GM18502 (cell line): ENCODE results near the gene LRRIQ3.
"Not testable (repeated sequence)": the region's sequence is repeated elsewhere in the genome, so short reads cannot be mapped to it uniquely, and the experiment has no call there.

ENCODE experiments used
- ATAC-seq: cut with Tn5 transposase; IDR thresholded peaks from one replicate; pipeline ENCODE4 v1.9.1; 2021; ENCODE audit warnings: mild to moderate bottlenecking; ENCODE audit not compliant: unreplicated experiment, poor library complexity

Gene LRRIQ3, protein sequence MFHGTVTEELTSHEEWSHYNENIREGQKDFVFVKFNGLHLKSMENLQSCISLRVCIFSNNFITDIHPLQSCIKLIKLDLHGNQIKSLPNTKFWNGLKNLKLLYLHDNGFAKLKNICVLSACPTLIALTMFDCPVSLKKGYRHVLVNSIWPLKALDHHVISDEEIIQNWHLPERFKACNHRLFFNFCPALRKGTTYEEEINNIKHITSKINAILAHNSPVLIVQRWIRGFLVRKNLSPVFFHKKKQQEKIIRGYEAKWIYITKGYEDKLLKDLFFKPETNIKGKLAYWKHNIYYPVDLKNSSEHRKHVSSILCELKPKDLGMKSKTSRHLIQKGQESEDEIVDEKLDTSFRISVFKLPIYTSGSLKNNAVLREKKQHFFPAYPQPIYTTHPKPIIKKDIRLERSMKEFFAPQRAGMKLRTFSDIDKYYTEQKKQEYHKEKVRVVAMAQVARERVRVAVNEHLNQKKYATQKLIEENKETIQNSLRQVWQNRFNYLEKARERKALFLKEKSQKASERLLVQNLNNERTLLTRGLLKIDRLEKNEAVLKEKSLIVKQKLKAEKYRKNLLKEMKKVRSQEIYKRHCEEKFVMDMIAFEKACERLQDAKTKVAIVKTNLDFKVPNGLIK

DNA sequence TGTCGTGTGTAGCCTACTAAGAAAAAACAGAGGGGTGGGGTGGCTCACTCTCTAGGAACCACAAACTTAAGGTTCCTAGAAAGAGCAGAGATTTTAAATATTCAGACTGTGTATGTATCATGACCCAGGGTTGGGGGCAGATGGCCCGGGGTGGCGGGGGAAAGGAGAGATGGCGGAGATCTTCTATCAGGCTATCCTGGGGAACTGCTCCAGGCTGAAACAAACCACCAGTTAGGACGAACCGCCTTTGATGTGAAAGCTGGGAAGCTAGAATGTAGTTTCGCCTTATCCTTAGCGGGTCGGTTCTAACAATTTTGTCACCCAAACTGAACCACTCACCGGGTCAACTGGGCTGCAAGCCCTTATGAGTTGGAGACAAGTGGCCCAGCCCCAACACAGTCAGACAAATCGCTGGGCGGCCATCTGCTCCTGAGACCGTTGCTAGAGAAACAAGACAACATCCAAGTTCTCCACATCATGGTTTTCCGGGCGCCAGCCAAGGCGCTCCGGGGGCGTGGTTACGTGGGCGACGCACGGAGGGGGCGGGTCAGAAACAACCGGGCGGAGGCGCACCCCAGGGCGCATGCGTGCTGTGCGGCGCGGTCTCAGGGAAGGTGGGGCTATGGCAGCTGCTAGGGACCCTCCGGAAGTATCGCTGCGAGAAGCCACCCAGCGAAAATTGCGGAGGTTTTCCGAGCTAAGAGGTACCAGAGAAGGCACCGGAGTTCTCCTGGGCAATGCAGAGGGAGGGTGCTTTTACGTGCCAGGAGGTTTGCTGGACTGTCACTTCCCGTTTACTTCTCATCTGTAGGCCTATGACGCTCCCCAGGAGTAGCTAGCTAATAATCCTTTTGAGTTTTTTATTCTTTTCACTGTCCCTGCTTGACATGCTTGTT is at the start of gene LRRIQ3, which contains the start of gene FPGT:
Gene LRRIQ3, minus strand, starts transcription at position 520 of the 896 bp plus-strand sequence. CDS start 14,492 bp downstream, outside the sequence.
Gene FPGT, plus strand, starts transcription at position 586 of the 896 bp plus-strand sequence. Its CDS starts 37 bp downstream, at position 623.
- peak; percentile 93 for ATAC-seq

DNA sequence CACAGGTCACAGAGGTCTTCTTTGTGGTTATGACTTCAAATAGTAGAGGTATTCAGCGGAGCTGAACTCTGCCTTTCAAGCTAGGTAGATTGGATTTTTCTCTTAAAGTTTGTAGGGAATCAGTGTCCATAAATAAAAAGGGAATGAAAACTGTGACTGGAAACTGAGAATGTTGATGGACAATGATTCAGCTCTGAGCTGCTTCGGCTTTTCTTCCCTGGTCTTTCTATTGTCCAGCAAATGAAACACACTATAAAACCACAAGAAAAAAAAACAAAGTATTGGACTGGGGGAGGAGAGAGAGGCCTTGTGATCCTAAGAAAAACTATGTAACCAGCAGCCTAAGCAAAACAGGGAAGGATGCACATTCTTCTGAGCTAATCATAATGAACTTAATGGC is 48.3 kb upstream of the LRRIQ3 start:
- ATAC-seq, result no peak

DNA sequence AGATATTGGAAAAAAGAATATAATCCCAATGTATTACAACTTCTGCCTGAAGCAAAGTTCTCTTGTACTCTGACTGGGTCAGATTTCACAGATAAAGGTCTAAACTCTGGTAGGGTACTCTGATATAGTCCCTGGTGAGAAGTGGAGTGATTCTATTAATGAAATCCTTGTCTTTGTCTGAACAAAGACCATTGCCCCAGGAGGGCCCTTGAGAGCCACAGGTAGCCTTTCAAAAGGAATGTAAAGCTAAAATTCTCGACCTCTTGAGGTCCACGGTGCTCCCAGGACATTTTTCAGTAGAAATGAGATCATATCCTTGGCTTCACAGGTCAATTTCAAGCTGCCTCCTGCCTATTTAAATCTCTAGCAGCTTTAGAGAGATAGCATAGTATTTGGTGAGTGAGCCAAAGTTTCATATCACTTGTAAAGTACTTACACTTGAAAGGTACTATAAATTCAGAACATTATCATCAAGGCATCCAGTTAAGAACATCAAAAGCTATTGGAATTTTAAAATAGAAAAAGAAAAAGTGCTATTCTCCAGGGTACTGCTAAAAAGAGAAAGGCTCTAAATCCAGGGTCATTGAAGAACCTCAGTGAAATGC is 47.3 kb upstream of the LRRIQ3 start:
- ATAC-seq, result no peak

DNA sequence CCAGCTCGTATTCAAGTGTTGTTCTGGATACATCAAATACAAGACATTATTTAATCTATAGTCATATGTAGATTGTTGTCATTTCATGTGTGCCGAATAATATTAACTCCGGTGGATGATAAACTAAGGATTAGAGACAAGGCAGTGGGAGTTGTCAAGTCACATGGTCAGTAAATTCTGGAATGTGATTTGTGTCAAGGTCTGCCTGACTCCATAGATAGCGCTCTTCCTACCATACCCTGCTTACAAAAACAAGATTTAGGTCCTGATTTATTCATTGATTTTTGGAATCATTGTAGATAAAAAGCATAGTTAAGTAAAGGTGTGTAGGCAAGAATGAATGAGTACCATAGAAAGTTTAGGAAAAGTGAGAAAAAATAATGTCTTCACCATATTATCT is 39.8 kb upstream of the LRRIQ3 start:
- ATAC-seq, result no peak

DNA sequence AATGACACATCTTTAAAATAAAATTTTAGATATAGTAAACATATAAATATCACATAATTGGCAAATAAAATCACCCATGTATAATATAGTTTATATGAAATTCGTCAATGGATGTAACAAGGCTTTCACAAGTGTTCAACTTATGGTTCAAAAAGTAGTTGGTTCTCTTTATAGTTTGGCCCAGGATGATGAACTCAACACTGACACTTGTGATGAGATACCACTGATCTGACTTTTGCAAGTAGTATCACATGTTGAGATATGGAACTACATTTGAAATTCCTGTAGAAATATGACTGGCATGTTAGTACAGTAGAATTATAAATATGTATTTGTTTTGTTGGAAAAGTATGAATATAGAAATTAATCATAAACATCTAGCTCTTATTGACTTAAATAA is 39.1 kb upstream of the LRRIQ3 start:
- ATAC-seq, result no peak

DNA sequence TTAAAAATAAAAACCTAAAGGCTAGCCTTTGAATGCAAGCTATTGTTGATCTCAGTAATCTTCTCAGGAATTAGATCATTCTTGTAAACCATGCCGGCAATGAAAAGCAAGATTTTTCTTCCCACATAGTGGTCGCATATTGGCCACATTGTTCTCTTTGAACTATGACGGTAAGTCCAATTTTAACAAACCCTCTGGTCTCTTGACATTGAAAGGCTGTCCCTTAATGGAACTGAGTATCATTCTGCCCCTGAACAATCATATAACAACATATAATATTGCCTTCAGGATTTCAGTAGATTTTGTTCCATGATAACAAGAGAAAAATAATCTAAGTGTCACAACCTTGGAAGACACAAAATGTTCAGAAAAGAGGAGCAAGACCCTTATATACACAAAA is 38.5 kb upstream of the LRRIQ3 start:
- no peak for ATAC-seq

DNA sequence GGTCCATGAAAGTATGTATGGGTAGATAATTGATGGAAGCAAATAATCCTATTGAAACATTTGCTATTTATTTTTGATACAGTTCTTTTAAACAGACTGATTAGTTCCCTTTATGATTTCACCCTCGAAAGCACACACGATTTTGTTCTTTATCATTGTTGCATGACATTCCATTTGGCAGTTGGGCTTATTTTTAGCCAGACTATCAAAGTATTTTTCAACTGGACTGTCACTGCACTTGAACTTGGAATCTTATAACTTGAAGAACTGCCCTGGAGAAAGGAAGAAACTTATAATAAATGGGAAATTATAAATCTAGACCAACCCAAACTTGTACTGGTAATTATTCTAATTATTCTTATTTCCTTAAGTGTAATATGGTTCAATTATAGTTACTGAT is 37.2 kb upstream of the LRRIQ3 start, which contains the start of gene TNNI3K:
Gene TNNI3K, plus strand, starts transcription at position 235 of the 400 bp plus-strand sequence. Its CDS starts 65 bp downstream, at position 300.
- no peak for ATAC-seq

DNA sequence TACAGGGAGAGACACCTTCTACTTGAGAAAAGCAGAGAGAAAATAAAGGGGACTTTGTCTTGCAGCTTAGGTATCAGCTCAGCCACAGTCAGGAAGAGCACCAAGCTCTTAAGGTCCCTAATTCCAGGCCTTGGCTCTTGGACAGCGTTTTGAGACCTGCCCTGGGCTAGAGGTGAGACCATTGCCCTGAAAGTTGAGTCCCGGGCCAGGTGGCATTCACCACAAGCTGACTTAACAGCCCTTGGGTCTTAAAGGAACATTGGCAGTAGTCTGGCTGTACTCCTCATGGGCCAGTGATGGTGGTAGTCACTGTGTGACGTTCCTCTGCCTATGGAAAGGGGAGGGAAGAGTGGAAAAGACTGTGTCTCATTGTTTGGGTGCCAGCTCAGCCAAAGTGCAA is 25.5 kb upstream of the LRRIQ3 start:
- no peak for ATAC-seq

DNA sequence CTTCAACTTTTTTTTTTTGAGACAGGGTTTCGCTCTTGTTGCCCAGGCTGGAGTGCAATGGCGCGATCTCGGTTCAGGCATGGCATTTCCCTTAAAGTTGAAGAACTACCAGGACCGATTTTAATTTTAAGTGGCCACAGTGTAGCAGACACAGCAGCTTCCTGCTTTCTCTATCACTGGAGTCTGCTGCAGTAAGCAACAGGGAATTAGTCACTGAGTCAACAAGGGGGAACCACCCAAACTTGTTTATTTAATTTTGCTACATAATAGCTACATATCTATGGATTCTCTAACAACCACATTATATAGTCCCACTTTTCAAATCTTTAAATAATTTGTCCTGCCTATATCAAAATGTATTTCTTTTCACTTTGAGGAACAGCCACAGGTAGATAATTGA is 24.7 kb upstream of the LRRIQ3 start:
- no peak for ATAC-seq

DNA sequence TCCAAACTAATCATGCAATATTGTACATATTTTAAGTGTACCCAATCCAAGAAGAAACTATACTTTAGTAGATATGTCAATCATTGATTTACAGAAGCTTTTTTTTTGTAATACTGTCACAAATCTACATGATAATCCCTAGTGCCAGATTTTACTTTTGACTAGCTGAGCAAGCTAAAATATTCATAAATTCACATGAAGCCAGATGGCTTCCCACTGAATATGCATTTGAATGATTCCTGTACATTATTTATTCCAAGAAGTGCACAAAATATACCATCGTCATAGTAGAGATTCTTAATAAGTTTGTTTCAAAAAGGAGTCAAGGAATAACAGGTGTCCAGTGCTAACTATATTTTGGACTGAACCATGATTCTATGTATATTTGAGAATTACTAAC is 17.3 kb upstream of the LRRIQ3 start:
- no peak for ATAC-seq

DNA sequence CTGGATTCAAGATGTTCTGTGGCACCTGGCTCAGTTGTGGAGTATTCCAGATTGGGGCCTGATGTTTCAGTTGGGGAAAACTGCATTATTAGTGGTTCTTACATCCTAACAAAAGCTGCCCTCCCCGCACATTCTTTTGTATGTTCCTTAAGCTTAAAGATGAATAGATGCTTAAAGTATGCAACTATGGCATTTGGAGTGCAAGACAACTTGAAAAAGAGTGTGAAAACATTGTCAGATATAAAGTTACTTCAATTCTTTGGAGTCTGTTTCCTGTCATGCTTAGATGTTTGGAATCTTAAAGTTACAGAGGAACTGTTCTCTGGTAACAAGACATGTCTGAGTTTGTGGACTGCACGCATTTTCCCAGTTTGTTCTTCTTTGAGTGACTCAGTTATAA is 7.3 kb upstream of the LRRIQ3 start:
- no peak for ATAC-seq

DNA sequence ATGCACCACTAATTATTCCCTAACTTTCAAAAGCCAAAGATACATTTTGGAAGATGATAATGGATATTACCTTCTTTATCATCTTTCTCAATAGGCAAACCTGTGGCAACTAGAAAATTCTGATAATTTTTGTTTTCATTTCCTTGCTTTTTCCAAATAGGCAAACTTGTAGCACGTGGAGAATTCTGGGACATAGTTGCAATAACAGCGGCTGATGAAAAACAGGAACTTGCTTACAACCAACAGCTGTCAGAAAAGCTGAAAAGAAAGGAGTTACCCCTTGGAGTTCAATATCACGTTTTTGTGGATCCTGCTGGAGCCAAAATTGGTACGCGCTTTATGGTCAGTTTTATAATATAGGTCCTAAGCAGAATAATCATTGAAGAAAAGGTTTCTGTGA is 1.5 kb upstream of the LRRIQ3 start:
- ATAC-seq, result no peak

DNA sequence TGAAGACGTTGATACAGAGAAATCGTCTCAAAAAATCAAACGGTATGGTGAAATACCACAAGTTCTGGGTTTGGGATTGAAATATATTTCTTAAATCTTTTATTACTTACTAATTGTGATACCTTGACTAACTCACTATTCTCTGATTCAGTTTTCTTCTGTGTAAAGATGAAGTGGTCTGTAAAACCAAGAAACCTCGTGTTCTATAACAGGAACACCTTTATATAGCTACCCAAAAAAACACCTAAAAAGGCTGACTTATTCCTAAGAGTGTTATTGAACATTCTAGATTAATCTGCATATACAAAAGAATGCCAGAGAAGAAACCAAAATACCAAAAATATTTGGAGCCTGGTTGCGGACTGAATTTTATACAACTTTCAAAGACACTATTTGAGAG is 721 bp downstream of the LRRIQ3 start:
- peak; percentile 15 for ATAC-seq

DNA sequence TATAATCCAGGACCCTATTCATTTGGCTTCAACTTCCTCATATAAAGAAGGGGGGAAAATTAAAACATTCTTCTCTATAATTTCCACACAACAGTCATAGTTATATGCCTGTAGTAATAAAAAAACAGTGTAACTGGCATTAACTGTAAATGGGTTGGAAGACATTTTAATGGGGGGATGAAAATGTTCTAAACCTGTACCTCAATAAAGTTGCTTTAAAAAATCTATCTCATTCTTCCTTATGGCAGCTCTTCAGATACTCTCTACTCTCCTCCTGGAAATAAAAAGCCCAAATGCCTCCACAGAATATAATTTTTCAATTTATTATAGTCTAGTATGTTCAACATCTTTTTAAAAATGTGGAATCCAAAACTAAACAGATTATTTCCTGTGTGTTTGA is 2.6 kb downstream of the LRRIQ3 start:
- no peak for ATAC-seq

DNA sequence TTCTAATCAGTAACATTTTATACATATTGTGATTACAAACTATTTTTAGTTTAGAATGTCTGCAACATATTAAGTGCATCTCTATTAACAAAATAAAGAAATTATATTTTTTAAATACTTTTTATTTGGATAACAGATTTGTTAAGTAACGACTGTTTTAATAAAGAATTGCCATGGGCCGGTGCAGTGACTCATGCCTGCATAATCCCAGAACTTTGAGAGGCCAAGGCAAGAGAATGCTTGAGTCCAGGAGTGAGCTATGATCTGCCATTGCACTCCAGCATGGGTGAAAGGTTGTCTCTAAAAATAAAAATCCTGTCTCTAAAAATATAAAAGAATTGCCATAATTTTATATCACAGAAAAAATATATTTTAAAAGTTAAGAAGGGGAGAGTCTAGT is 4.1 kb downstream of the LRRIQ3 start:
- no peak for ATAC-seq

DNA sequence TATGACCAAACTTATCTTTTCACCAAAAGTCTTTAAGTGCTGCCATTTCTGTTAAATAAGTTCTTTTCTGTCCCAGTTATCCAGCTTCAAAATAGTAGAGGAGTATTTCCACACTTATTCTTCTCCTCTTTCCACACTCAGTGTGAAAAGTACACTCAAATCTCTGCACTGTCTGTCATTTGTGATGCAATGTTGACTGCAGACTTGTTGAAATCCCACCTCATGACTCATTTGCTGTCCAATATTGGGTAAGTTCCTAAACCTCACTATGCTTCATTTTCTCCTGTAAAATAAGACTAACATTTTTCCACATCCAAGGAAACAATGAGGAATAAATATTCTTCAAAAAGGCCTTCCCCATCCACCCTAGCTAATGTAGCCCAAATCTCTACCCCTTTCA is 17.5 kb downstream of the LRRIQ3 start:
- ATAC-seq, result no peak

DNA sequence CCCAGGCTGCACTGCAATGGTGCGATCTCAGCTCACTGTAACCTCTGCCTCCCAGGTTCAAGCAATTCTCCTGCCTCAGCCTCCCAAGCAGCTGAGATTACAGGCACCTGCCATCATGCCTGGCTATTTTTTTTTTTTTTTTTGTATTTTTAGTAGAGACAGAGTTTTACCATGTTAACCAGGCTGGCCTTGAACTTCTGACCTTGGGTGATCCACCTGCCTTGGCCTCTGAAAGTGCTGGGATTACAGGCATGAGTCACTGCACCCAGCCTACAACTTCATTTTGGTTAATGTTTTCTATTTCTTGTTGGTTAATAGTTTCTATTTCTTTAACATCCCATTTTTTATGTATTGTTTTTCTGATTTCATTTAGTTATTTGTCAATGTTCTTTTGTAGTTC is 23.6 kb downstream of the LRRIQ3 start:
- not testable (repeated sequence) for ATAC-seq

DNA sequence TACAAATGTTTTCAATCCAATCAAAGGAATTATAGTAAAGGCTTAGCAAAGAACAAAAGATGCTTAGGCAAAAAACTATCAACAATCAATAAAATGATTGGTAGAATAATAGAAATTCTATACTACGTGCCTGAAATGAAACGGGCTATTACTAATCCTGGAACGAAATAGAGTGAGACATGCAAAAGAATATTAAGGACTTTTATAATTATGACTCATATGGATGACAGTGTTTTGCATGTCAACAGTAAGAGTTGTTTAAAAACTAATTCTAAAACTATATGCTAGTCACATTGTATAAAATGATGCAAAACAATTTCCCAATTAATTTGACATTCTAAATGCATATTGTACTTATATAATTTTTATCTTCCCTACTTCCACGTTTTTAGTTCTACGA is 35.6 kb downstream of the LRRIQ3 start:
- ATAC-seq, result no peak

DNA sequence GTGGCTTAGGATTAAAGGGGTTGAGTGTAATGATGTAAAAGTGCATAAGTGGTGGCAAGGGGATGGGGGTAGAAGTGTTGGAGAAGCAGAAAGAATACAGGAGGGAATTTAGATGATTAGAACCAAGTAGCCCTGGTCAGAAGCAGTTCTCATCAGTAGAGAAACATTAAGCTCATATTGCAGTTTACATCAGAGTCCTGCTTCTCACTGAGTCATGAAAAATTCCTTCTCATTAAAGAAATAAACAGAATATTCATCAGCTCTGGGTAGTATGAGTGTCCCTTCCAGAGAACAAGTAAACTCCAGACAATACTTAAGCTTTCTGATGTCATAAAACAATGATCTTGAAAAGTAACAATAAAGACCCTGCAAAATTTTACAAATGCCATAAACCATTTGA is 36.5 kb downstream of the LRRIQ3 start:
- no peak for ATAC-seq

DNA sequence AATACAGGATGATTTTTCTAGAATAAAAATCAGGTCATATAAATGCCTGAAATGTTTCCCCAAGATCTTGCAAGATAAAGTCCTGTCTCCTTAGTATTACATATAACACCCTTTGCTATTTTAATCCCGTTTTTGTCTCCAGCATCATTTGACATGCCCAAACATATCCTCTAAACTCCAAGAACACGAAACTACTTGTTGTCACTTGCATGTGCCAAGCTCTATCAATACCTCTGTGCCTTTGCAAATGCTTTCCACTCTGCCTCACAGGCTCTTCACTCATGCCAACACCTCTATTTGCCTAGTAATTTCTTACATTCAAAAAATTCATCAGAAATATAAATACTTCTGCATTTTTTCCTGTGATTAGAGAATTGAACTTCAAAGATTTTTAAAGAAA is 37.9 kb downstream of the LRRIQ3 start:
- no peak for ATAC-seq
